Karpas-422 (cell line): Measurements from ENCODE around the gene ITIH1. TPM values are rescaled to one million over a fixed set of nuclear protein-coding genes. Genes with fewer than 3 reads are reported as not detected.

Experiments
- DNase-seq: peaks from one replicate; pipeline ENCODE4 v3.0.0-alpha.2; 2015
- H2AFZ ChIP-seq: fragments of 200-600 bp; sonication (generic); 2 replicates; pipeline ENCODE4 v1.6.1; 2014; ENCODE audit warnings: antibody characterized with exemption, low read length, mixed read lengths
- H3K27ac ChIP-seq: fragments of 200-600 bp; sonication (generic); 2 replicates; pipeline ENCODE4 v1.5.1; 2014; ENCODE audit warnings: mild to moderate bottlenecking, low read length, moderate library complexity
- H3K27me3 ChIP-seq: fragments of 200-600 bp; sonication (generic); 2 replicates; pipeline ENCODE4 v1.6.1; 2014; ENCODE audit warnings: low read length, mixed read lengths
- H3K36me3 ChIP-seq: fragments of 200-600 bp; sonication (generic); 2 replicates; pipeline ENCODE4 v1.6.1; 2014; ENCODE audit warnings: low read length, mixed read lengths; ENCODE audit not compliant: insufficient read depth
- H3K4me1 ChIP-seq: fragments of 200-600 bp; sonication (generic); 2 replicates; pipeline ENCODE4 v1.6.1; 2014; ENCODE audit warnings: mild to moderate bottlenecking, low read length, mixed read lengths
- H3K4me2 ChIP-seq: fragments of 200-600 bp; sonication (generic); 2 replicates; pipeline ENCODE4 v1.6.1; 2014; ENCODE audit warnings: low read length, low read depth, mild to moderate bottlenecking; ENCODE audit not compliant: poor library complexity, severe bottlenecking
- H3K4me3 ChIP-seq: fragments of 200-600 bp; sonication (generic); 2 replicates; pipeline ENCODE4 v1.5.1; 2014; ENCODE audit warnings: mild to moderate bottlenecking, antibody characterized with exemption, low read length, mixed read lengths
- H3K79me2 ChIP-seq: fragments of 200-600 bp; sonication (generic); 2 replicates; pipeline ENCODE4 v1.6.1; 2014; ENCODE audit warnings: mild to moderate bottlenecking, low read length, mixed read lengths
- H3K9ac ChIP-seq: fragments of 200-600 bp; sonication (generic); 2 replicates; pipeline ENCODE4 v1.6.0; 2014; ENCODE audit warnings: low read length
- H3K9me2 ChIP-seq: fragments of 200-600 bp; sonication (generic), shearing (Covaris generic); replicated peaks from 2 replicates; pipeline ENCODE4 v1.6.0; 2014; ENCODE audit warnings: mild to moderate bottlenecking, low read length, moderate library complexity; ENCODE audit not compliant: insufficient read depth
- H3K9me3 ChIP-seq: fragments of 300-700, 200-600 bp; sonication (generic); 2 replicates; pipeline ENCODE4 v1.6.1; 2014; ENCODE audit warnings: low read length, mixed read lengths
- H4K20me1 ChIP-seq: fragments of 200-600 bp; sonication (generic); 2 replicates; pipeline ENCODE4 v1.6.1; 2014; ENCODE audit warnings: mild to moderate bottlenecking, antibody characterized with exemption, low read length, low read depth; ENCODE audit not compliant: insufficient read depth
- small RNA-seq: library from RNA; depleted of rRNA; stranded (forward); fragments of <200 nt; gene quantifications from one replicate; pipeline ENCODE3, GENCODE V24; 2014
- total RNA-seq: library from RNA; depleted of rRNA; stranded (reverse); fragments of >200 nt; shearing (Covaris generic); gene quantifications from 2 replicates; pipeline ENCODE4 v1.2.3, GENCODE V29; 2014; ENCODE audit warnings: low replicate concordance; rRNA removed

The ITIH1 gene
- total RNA-seq, 1 experiment from 2014 or later = not detected

GRCh38 chr3:52841211-52841980 lies 64.0 kb downstream of the ITIH1 start:
- Histone ChIP-seq H3K27ac (no peak overlapping the region), H3K36me3 (no peaks in the 10 kb centered on the region), H4K20me1 (no peaks in the 10 kb centered on the region), H2AFZ (no peak overlapping the region), H3K4me3 (no peak overlapping the region), H3K9me3 (no peaks in the 10 kb centered on the region), H3K27me3 (no peaks in the 10 kb centered on the region), H3K9ac (no peak overlapping the region), H3K4me1 (no peaks in the 10 kb centered on the region), H3K79me2 (no peaks in the 10 kb centered on the region), H3K4me2 (no peak overlapping the region), H3K9me2 (no peaks in the 10 kb centered on the region)
- no peak for DNase-seq

Small RNA genes lying within 50 kb of the gene (small RNA-seq; reads per million reads assigned to genes)
- gene AC006254.2 (not detected), gene MUSTN1 (not detected)

Other genes with a start within 250 kb of the ITIH1 start
- gene NT5DC2, start 243.7 kb upstream of the ITIH1 start, total RNA-seq = 46.5 and 47.8 TPM in 2 replicates
- 23.4 and 29.7 TPM in 2 replicates for gene UQCC5, start 241.0 kb upstream of the ITIH1 start, total RNA-seq
- 38.4 and 53.3 TPM in 2 replicates for gene PBRM1, start 91.7 kb upstream of the ITIH1 start, total RNA-seq
- 96.9 and 138 TPM in 2 replicates for gene GNL3, start 91.6 kb upstream of the ITIH1 start, total RNA-seq
- 34.7 and 52.0 TPM in 2 replicates for gene GLT8D1, start 71.8 kb upstream of the ITIH1 start, total RNA-seq
- gene SPCS1, start 71.5 kb upstream of the ITIH1 start, total RNA-seq = 122 and 184 TPM in 2 replicates
- gene NEK4, start 6.7 kb upstream of the ITIH1 start, total RNA-seq = 20.5 and 44.1 TPM in 2 replicates
- gene ITIH3, start 17.2 kb downstream of the ITIH1 start, total RNA-seq = not detected in 2 replicates
- gene ITIH4, start 53.1 kb downstream of the ITIH1 start, total RNA-seq = 11.1 and 14.3 TPM in 2 replicates
- 2.4 TPM in 1 of 2 replicates, not detected in the other for gene MUSTN1, start 57.4 kb downstream of the ITIH1 start, total RNA-seq
- gene STIMATE, start 119.9 kb downstream of the ITIH1 start, total RNA-seq = 25.0 and 39.6 TPM in 2 replicates